Ureter (tissue), 1 donor: ENCODE results near the gene SRGAP3. TPM values are rescaled to one million over a fixed set of nuclear protein-coding genes. Genes with fewer than 3 reads are reported as not detected.

Experiments used
- DNase-seq: peaks from one replicate; pipeline ENCODE4 v3.0.0-alpha.2; 2020; ENCODE audit warnings: low spot score
- total RNA-seq: library from RNA; stranded (reverse); gene quantifications from one replicate; pipeline ENCODE4 v1.2.4, GENCODE V29; 2023
- donor health status: DM: yes; HTN: yes; CAD: no.

The SRGAP3 gene
- total RNA-seq, 1 donor from 2014 or later, result 51.2 TPM

- DNase-seq, result no peak
These were observed 76.0 kb downstream of the SRGAP3 start for GRCh38 chr3:9173445-9173844.

- peak; percentile 67 for DNase-seq
These were observed 76.6 kb downstream of the SRGAP3 start for GRCh38 chr3:9172851-9173321.

- no peak for DNase-seq
These were observed 78.6 kb downstream of the SRGAP3 start for GRCh38 chr3:9170851-9171160.

DNA sequence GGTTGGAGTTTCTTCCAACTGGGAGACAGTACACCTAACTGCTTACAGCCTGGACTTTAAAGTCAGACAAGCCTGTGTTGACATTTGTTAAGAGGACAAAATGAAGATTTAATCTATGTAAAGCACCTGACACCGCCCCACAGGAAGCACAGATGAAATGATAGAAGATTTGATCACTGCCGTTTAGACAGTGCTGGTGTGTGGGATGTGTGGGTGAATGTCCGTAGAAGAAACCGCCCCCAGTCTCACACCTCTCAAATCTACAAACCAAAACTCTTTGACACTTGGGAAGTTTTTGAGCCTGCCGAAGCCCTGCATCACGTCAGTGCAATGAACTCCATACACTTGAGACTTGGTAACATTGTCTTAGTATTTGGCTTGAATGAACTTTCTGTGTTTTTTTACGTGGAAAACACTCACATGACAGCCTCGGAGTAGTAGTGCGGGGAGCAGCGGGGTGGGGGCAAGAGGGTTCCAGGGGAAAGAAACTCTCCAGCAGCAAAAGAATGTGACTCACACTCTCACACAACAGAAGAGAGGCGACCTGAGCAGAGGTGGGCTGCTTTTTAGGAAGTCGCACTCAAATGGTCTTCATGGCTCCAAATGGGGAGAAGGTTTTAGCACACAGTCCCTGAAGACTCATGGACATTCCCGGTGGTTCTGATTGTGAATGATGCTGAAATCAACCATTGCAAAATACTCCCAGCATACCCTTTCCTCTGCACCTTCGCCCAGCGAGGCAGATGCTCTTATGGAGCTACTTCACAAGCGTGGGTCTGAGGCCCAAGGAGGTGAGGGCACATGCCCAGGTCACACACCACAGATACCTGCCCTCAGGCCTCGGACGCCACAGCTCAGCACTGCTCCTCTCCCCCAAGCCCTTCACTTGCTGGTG, 79.2 kb downstream of the SRGAP3 start:
- DNase-seq, result no peak

DNA sequence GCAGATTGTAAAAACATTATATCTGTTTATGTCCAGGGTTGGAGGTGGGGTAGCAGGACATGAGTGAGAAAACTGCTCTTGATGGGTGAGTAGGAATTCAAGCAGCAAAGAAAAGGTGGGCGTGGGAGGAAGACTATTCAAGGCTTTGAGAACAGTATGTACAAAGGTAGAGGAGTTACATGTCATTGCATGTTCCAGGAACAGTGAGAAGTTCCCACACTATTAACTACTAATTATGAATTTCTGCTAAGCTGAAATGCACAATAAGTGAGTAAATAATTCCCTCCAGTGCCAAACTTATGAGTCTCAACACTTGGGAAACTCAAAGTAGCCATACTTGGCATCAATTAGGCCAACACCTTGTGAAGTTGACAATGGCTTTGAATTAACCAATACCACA, 80.1 kb downstream of the SRGAP3 start:
- DNase-seq, result no peak

GRCh38 chr3:9168241-9168741, 81.2 kb downstream of the SRGAP3 start:
- DNase-seq, result no peak

GRCh38 chr3:9167222-9167621, 82.2 kb downstream of the SRGAP3 start:
- DNase-seq, result no peak

- no peak for DNase-seq
These were observed 84.0 kb downstream of the SRGAP3 start for GRCh38 chr3:9165421-9165820.

GRCh38 chr3:9163289-9163688, 86.2 kb downstream of the SRGAP3 start:
- no peak for DNase-seq

GRCh38 chr3:9161811-9162210, 87.6 kb downstream of the SRGAP3 start:
- no peak for DNase-seq

- no peak for DNase-seq
These were observed 88.1 kb downstream of the SRGAP3 start for GRCh38 chr3:9161298-9161697.

GRCh38 chr3:9158865-9159630, 90.4 kb downstream of the SRGAP3 start:
- no peak for DNase-seq

- no peak for DNase-seq
These were observed 91.6 kb downstream of the SRGAP3 start for GRCh38 chr3:9157651-9158362.

DNA sequence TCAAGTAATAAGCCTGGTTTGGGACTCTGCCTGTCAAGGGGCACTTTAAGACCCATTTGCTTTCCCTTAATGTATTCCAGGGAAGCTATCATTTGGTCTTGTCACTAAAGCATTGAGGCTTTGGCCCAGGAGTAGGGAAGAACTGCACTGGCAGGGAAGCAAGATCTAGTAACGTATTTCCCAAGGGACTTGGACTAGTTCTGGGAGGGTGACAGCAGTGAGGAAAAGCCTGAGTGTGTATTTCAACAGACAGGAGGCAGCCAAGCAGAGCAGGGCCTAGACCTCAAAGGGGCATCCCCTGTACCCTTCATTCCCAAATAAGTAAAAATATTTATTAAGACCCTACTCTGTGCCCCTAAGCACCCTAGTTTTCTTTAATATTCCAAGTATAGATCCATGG, 92.8 kb downstream of the SRGAP3 start:
- DNase-seq, result no peak

DNA sequence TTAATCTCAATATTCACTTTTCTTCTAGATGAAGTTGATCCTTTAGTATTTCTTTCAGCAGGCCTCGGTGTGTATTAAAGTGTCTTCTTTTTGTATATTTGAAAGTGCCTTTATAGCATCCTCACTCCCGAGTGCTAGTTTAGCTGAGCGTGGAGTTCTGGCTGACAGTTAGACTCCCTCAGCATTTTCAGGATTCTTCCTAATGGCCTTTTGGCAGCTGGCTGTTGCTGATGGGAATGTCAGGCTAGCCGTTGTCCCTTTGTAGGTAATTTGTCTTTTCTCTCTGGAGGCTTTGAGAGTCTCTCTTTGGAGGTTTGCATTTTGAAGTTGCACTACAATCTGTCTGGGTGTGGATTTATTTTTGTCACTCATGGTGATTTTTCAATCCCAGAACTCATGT, 94.4 kb downstream of the SRGAP3 start:
- DNase-seq, result no peak

DNA sequence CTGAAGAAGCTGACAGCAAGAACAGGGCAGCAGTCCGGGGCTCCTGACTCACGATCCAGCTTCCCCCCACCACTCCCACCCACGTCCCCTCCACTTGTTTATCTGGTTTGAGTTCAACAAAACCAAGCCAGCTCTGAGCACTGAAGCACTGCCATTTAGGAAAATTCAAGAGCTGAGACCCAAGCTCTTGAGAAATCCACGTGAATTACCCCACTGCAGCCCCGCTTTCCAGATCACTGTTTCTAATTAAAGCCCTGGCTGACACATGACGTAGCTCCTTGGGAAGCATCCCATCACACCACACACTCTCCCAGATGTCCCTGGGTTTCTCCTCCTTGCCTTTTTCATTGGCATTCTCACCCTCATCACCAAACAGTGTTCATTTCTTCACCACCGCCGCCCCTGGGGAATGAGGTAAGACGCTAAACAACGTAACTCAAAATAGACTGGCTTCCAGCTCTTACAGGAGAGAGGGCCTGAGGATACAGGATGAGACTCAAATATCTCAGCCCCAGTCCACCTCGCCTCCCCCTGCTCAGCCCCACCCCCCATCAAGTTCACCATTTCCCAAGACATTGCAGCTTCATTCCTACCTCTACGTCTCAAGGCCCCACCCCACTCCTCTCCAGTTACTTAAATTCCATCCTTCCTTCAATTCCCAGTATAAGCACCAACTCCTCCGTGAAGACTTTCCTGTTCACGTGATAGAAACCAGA, 95.4 kb downstream of the SRGAP3 start:
- no peak for DNase-seq

DNA sequence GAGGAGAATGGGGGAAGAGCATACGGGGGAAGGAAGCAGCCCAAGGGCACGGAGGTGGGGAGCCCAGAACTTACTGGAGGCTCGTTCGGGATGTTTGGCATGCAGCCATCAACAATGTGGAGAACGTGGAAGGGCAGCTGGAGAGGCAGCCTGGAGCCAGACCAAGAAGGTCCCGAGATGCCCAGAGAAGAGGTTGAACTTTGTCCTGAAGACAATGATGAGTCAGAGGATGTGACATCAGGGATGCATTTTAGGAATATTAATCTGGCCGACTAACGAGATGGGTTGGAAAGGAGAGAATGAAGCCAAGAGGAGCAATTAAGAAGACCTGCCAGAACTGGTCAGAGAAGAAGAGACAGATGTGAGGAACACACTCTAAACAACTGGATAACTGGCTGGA, 98.2 kb downstream of the SRGAP3 start:
- no peak for DNase-seq

DNA sequence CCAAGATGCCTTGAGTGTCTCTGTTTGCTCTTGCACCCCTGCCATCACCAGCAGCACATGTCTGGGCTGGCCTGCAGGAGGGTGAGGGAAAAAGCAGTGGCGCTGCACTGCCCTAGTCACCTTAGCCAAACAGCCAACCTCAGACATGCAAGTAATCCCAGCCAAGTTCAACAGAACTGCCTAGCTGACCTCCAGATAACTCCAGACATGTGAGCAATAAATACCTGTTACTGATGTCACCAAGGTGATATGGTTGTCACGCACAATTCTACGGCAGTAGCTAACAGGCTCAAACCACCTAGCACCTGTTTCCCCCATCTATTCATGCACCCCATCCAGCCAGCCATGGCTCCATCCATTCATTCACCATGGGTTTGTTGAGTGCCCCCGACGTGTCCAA, 99.9 kb downstream of the SRGAP3 start:
- DNase-seq, result peak; percentile 75

DNA sequence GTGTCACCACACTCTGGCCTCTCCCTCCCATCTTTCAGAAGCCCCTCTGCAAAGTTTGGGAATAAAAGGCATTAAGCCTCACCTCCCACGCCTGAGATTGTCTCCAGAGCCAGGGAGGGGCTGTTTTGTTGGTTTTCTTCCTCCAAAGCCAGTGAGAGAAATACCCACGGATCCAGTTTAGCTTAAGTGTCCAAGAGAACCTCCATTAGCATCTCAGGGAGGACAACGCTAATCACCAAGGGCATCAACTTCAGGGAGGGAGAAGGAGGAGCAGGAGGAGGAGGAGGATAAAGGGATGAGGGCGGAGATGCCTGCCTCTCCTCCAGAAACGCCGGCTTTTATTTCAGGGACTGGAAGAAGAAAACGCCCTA, 101.6 kb downstream of the SRGAP3 start:
- no peak for DNase-seq

- no peak for DNase-seq
These were observed 102.1 kb downstream of the SRGAP3 start for GRCh38 chr3:9147215-9147895.
